ENCODE data around the gene COX6A2.

Gene COX6A2

GRCh38 chr16:31397701-31398100 is 30.5 kb downstream of the COX6A2 start:
- no peak overlapping the region for H3K4me3 Mint-ChIP-seq
- ATAC-seq (ENCODE audit: low read depth), result no peak
- H3K9me3 Mint-ChIP-seq, result peaks cover 2% of the 10 kb centered on the region
- H3K27ac Mint-ChIP-seq, result no peak overlapping the region
- no peak for DNase-seq (ENCODE audit: low spot score in 2 of 2)
- no peaks in the 10 kb centered on the region for H3K36me3 Mint-ChIP-seq
- H3K4me1 Mint-ChIP-seq, result peaks cover 4% of the 10 kb centered on the region
- peaks cover 7% of the 10 kb centered on the region for H3K27me3 Mint-ChIP-seq

- peaks cover 4% of the 10 kb centered on the region for H3K4me1 Mint-ChIP-seq
- H3K4me3 Mint-ChIP-seq, result no peak overlapping the region
- ATAC-seq (ENCODE audit: low read depth) (no peak), DNase-seq (ENCODE audit: low spot score in 2 of 2) (no peak)
- H3K9me3 Mint-ChIP-seq, result peaks cover 2% of the 10 kb centered on the region
- H3K27ac Mint-ChIP-seq, result no peak overlapping the region
- H3K36me3 Mint-ChIP-seq, result no peaks in the 10 kb centered on the region
- H3K27me3 Mint-ChIP-seq, result peaks cover 7% of the 10 kb centered on the region
Measured at GRCh38 chr16:31397096-31397660, 31.0 kb downstream of the COX6A2 start.

- H3K4me1 Mint-ChIP-seq, result peaks cover 4% of the 10 kb centered on the region
- H3K4me3 Mint-ChIP-seq, result no peak overlapping the region
- H3K9me3 Mint-ChIP-seq, result peaks cover 2% of the 10 kb centered on the region
Measured at GRCh38 chr16:31395647-31396046, 32.5 kb downstream of the COX6A2 start.

GRCh38 chr16:31393056-31393455 is 35.1 kb downstream of the COX6A2 start, which contains the start of gene ITGAD:
Gene ITGAD, plus strand, starts transcription at chr16:31393335. Its CDS starts 26 bp downstream, at chr16:31393361.
- Mint-ChIP-seq H3K4me3 (no peak within 1 kb of the TSS), H3K27me3 (peaks cover 9% of the 10 kb centered on the region), H3K36me3 (no peaks in the 10 kb centered on the region), H3K4me1 (no peaks in the 10 kb centered on the region), H3K9me3 (no peaks in the 10 kb centered on the region), H3K27ac (no peak within 1 kb of the TSS)
- DNase-seq (ENCODE audit: low spot score in 2 of 2), result no peak
- ATAC-seq (ENCODE audit: low read depth), result no peak

More at GRCh38 chr16:31395647-31396046, 32.5 kb downstream of the COX6A2 start:
- no peak for DNase-seq (ENCODE audit: low spot score in 2 of 2)
- H3K27me3 Mint-ChIP-seq, result peaks cover 7% of the 10 kb centered on the region
- no peaks in the 10 kb centered on the region for H3K36me3 Mint-ChIP-seq
- no peak overlapping the region for H3K27ac Mint-ChIP-seq
- ATAC-seq (ENCODE audit: low read depth), result no peak

GRCh38 chr16:31390504-31391041 is 37.6 kb downstream of the COX6A2 start:
- no peak overlapping the region for H3K27ac Mint-ChIP-seq
- peaks cover 9% of the 10 kb centered on the region for H3K4me1 Mint-ChIP-seq
- H3K36me3 Mint-ChIP-seq, result no peaks in the 10 kb centered on the region
- no peak overlapping the region for H3K4me3 Mint-ChIP-seq
- ATAC-seq (ENCODE audit: low read depth) (no peak), DNase-seq (ENCODE audit: low spot score in 2 of 2) (no peak)
- peaks cover 8% of the 10 kb centered on the region for H3K27me3 Mint-ChIP-seq
- no peaks in the 10 kb centered on the region for H3K9me3 Mint-ChIP-seq

- ATAC-seq (ENCODE audit: low read depth) (no peak), DNase-seq (ENCODE audit: low spot score in 2 of 2) (no peak)
- no peak overlapping the region for H3K27ac Mint-ChIP-seq
- no peaks in the 10 kb centered on the region for H3K9me3 Mint-ChIP-seq
- no peak overlapping the region for H3K4me3 Mint-ChIP-seq
- no peaks in the 10 kb centered on the region for H3K36me3 Mint-ChIP-seq
- H3K4me1 Mint-ChIP-seq, result peaks cover 9% of the 10 kb centered on the region
- H3K27me3 Mint-ChIP-seq, result peaks cover 8% of the 10 kb centered on the region
Measured at GRCh38 chr16:31388535-31388934, 39.6 kb downstream of the COX6A2 start.

GRCh38 chr16:31386157-31386984 is 41.8 kb downstream of the COX6A2 start:
- no peak overlapping the region for H3K4me3 Mint-ChIP-seq
- DNase-seq (ENCODE audit: low spot score in 2 of 2) (peak in 1 of 2 donors; percentile 40), ATAC-seq (ENCODE audit: low read depth) (peak; percentile 87)
- H3K9me3 Mint-ChIP-seq, result no peaks in the 10 kb centered on the region
- H3K4me1 Mint-ChIP-seq, result peaks cover 13% of the 10 kb centered on the region
- H3K27ac Mint-ChIP-seq, result peak overlapping the region; percentile 80
- no peaks in the 10 kb centered on the region for H3K36me3 Mint-ChIP-seq
- peaks cover 3% of the 10 kb centered on the region for H3K27me3 Mint-ChIP-seq

- Mint-ChIP-seq H3K36me3 (no peaks in the 10 kb centered on the region), H3K9me3 (no peaks in the 10 kb centered on the region), H3K27me3 (peaks cover 3% of the 10 kb centered on the region), H3K4me3 (no peak overlapping the region), H3K27ac (peak overlapping the region; percentile 80), H3K4me1 (peaks cover 13% of the 10 kb centered on the region)
- DNase-seq (ENCODE audit: low spot score in 2 of 2) (no peak), ATAC-seq (ENCODE audit: low read depth) (no peak)
Measured at GRCh38 chr16:31385680-31386079, 42.5 kb downstream of the COX6A2 start.

GRCh38 chr16:31382485-31383161 is 45.5 kb downstream of the COX6A2 start:
- no peaks in the 10 kb centered on the region for H3K27me3 Mint-ChIP-seq
- H3K36me3 Mint-ChIP-seq, result no peaks in the 10 kb centered on the region
- no peak overlapping the region for H3K27ac Mint-ChIP-seq
- H3K4me1 Mint-ChIP-seq, result peaks cover 13% of the 10 kb centered on the region
- DNase-seq (ENCODE audit: low spot score in 2 of 2), result peak; percentile 62 to 69
- H3K4me3 Mint-ChIP-seq, result no peak overlapping the region
- ATAC-seq (ENCODE audit: low read depth), result peak; percentile 66
- no peaks in the 10 kb centered on the region for H3K9me3 Mint-ChIP-seq

- Mint-ChIP-seq H3K27ac (no peak overlapping the region), H3K27me3 (no peaks in the 10 kb centered on the region), H3K4me3 (no peak overlapping the region), H3K9me3 (peaks cover 3% of the 10 kb centered on the region), H3K36me3 (peaks cover 2% of the 10 kb centered on the region), H3K4me1 (peaks cover 9% of the 10 kb centered on the region)
- ATAC-seq (ENCODE audit: low read depth), result no peak
- DNase-seq (ENCODE audit: low spot score in 2 of 2), result no peak
Measured at GRCh38 chr16:31380201-31380600, 48.0 kb downstream of the COX6A2 start.
